Brain microvascular endothelial cell (primary cell): ENCODE data around the gene UTF1.

Source experiments
- DNase-seq: peaks from one replicate; pipeline ENCODE4 v3.0.0-alpha.2; 2020
- H3K27ac ChIP-seq: fragments of 250-450 bp; sonication (Bioruptor Pico); 2 replicates; pipeline ENCODE4 v1.5.1; 2020; ENCODE audit warnings: mild to moderate bottlenecking, moderate library complexity
- H3K27me3 ChIP-seq: fragments of 250-450 bp; sonication (Bioruptor Pico); replicated peaks from 2 replicates; pipeline ENCODE4 v1.5.1; 2020; ENCODE audit warnings: mild to moderate bottlenecking
- H3K36me3 ChIP-seq: fragments of 250-450 bp; sonication (Bioruptor Pico); replicated peaks from 2 replicates; pipeline ENCODE4 v1.5.1; 2020; ENCODE audit warnings: mild to moderate bottlenecking
- H3K4me3 ChIP-seq: 2 replicates; pipeline ENCODE4 v1.5.1; 2011; ENCODE audit warnings: low read depth, mild to moderate bottlenecking, control low read depth, low read length, moderate library complexity
- CTCF ChIP-seq: IDR thresholded peaks from 2 replicates; pipeline ENCODE4 v1.5.1; 2011; ENCODE audit warnings: low read depth, mild to moderate bottlenecking, moderate library complexity, low read length, control low read depth, inconsistent platforms; ENCODE audit errors: missing control alignments
- in situ Hi-C: cut with HindIII; loops from 2 replicates; pipeline ENCODE4 v1.10.0; 2017; ENCODE audit warnings: low sequenced_read_pairs, low pct_ligation_motif_present

UTF1 gene

GRCh38 chr10:133201948-133202725 lies 27.9 kb upstream of the UTF1 start:
- no peak for TF ChIP-seq CTCF

DNA sequence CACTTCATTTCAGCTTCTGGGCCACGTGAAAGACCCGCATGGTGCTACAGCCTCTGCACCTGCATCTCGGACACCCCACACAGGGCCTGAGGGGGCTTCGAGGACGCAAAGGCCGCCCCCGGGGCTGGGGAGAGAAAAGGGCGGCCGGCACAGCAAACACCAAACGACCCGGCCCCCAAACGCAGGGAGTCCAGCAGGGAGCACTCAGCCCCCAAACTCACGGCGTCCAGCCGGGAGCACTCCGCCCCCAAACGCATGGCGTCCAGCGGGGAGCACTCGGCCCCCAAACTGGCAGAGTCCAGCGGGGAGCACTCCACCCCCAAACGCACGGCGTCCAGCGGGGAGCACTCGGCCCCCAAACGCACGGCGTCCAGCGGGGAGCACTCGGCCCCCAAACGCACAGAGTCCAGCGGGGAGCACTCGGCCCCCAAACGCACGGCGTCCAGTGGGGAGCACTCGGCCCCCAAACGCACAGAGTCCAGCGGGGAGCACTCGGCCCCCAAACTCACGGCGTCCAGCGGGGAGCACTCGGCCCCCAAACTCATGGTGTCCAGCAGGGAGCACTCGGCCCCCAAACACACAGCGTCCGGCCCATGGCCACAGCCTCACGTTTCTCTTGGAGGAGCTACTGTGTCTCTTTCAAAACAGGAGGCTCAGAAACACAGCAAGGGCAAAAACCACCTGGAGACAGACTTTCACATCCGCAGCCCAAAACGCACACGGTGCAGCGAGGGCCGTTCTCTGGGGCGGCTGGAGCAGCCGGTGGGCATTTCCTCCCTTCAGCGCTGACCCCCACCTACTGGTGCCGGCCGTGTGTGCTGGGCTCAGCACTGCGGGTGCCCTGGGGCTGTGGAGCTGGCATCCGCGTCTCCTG lies 27.0 kb upstream of the UTF1 start:
- in situ Hi-C loops, result no loop called here
- no peak overlapping the region for H3K27ac ChIP-seq
- no peak for DNase-seq
- no peak overlapping the region for H3K4me3 ChIP-seq
- TF ChIP-seq CTCF, result no peak
- H3K27me3 ChIP-seq, result no peaks in the 10 kb centered on the region
- H3K36me3 ChIP-seq, result no peaks in the 10 kb centered on the region

More at GRCh38 chr10:133201948-133202725, 27.9 kb upstream of the UTF1 start:
- DNase-seq, result no peak
- Histone ChIP-seq H3K27me3 (no peaks in the 10 kb centered on the region), H3K4me3 (no peak overlapping the region), H3K27ac (no peak overlapping the region), H3K36me3 (no peaks in the 10 kb centered on the region)
- in situ Hi-C loops, result no loop called here

DNA sequence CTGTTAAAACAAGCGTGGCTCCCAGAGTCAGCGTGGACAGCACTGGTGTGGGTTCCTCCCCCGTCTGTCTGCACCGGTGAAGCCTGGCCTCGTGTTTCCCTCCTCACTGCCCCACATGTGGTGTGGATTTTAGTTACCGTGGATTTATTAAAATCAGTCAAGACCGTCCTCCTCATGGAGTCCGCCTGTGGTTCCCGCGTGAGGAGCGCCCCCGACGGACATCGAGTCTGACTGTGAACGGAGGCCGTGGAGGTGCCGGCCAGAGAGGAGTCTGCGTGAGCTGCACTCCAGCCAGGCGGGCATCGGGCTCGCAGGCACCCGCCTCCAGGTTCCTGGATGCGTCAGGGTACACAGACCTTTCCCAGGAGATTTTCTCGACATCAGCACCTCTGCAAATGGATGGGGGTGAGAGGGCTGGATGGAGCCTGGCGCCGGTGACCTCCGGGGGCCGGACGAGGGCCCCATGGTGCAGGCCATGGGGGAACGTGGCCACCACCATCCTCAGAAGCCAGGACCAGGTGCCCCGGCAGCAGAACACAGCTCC lies 26.3 kb upstream of the UTF1 start:
- no peaks in the 10 kb centered on the region for H3K27me3 ChIP-seq
- H3K36me3 ChIP-seq, result no peaks in the 10 kb centered on the region
- H3K27ac ChIP-seq, result no peak overlapping the region
- no peak for DNase-seq
- in situ Hi-C loops, result no loop called here
- no peak for TF ChIP-seq CTCF
- H3K4me3 ChIP-seq, result no peak overlapping the region

- H3K27ac ChIP-seq, result no peak overlapping the region
- no peak for TF ChIP-seq CTCF
- in situ Hi-C loops, result no loop called here
- no peaks in the 10 kb centered on the region for H3K27me3 ChIP-seq
- H3K36me3 ChIP-seq, result no peaks in the 10 kb centered on the region
- H3K4me3 ChIP-seq, result no peak overlapping the region
- DNase-seq, result no peak
Observed at GRCh38 chr10:133204226-133205015, 25.6 kb upstream of the UTF1 start.

GRCh38 chr10:133205146-133205545 lies 24.9 kb upstream of the UTF1 start:
- H3K36me3 ChIP-seq, result no peaks in the 10 kb centered on the region
- no peak overlapping the region for H3K27ac ChIP-seq
- no peak for TF ChIP-seq CTCF
- H3K27me3 ChIP-seq, result no peaks in the 10 kb centered on the region
- DNase-seq, result no peak
- no peak overlapping the region for H3K4me3 ChIP-seq
- in situ Hi-C loops, result no loop called here
